NCI-H526 treated with DMSO at 0.1 percent for 48 hours (cell line): ENCODE measurements around the gene SCARF1.
"Not testable (repeated sequence)": the region's sequence is repeated elsewhere in the genome, so short reads cannot be mapped to it uniquely, and the experiment has no call there.

ENCODE experiments used
- DNase-seq: peaks from one replicate; lab custom pipeline; 2025; lab: John Stamatoyannopoulos, UW

The SCARF1 gene

GRCh38 chr17:1645207-1646171 is at the start of gene SCARF1:
Gene SCARF1, minus strand, starts transcription at chr17:1645732. Its CDS starts 35 bp downstream, at chr17:1645697.
- DNase-seq: no peak

- no peak for DNase-seq
These were observed 47.8 kb upstream of the SCARF1 start for GRCh38 chr17:1693339-1693738.

GRCh38 chr17:1690544-1691221 is 45.2 kb upstream of the SCARF1 start:
- DNase-seq: no peak

GRCh38 chr17:1688405-1688804 is 42.9 kb upstream of the SCARF1 start:
- not testable (repeated sequence) for DNase-seq

- no peak for DNase-seq
These were observed 40.6 kb upstream of the SCARF1 start for GRCh38 chr17:1686086-1686485.

GRCh38 chr17:1684378-1685189 is 39.1 kb upstream of the SCARF1 start, which contains the start of gene PRPF8:
Gene PRPF8, minus strand, starts transcription at chr17:1684867. Its CDS starts 296 bp downstream, at chr17:1684571.
- DNase-seq: peak; percentile 86

GRCh38 chr17:1683459-1683858 is 37.9 kb upstream of the SCARF1 start:
- no peak for DNase-seq

GRCh38 chr17:1676401-1676800 is 30.9 kb upstream of the SCARF1 start:
- DNase-seq: no peak

GRCh38 chr17:1673041-1673785 is 27.7 kb upstream of the SCARF1 start:
- no peak for DNase-seq

- not testable (repeated sequence) for DNase-seq
These were observed 18.4 kb upstream of the SCARF1 start for GRCh38 chr17:1663934-1664333.

GRCh38 chr17:1661045-1661444 is 15.5 kb upstream of the SCARF1 start:
- DNase-seq: no peak

GRCh38 chr17:1658100-1658499 is 12.6 kb upstream of the SCARF1 start:
- DNase-seq: no peak

GRCh38 chr17:1653735-1654134 is 8.2 kb upstream of the SCARF1 start:
- DNase-seq: no peak

- not testable (repeated sequence) for DNase-seq
These were observed 7.3 kb upstream of the SCARF1 start for GRCh38 chr17:1652794-1653193.

GRCh38 chr17:1651559-1651844 is 6.0 kb upstream of the SCARF1 start:
- DNase-seq: no peak

GRCh38 chr17:1650731-1651558 is 5.4 kb upstream of the SCARF1 start:
- no peak for DNase-seq

- DNase-seq: no peak
These were observed 4.4 kb upstream of the SCARF1 start, which contains the start of gene RILP for GRCh38 chr17:1649844-1650501. Gene RILP, minus strand, starts transcription at chr17:1649866. Its CDS starts 62 bp downstream, at chr17:1649804.

GRCh38 chr17:1648963-1649843 is 3.7 kb upstream of the SCARF1 start:
- peak; percentile 74 for DNase-seq
